SU-DHL-6 (cell line): ENCODE data around the gene GINS1.

Experiments
- H2AFZ ChIP-seq: fragments of 200-600 bp; sonication (generic); 2 replicates; pipeline ENCODE4 v1.6.1; 2014; ENCODE audit warnings: low read depth, mild to moderate bottlenecking, moderate library complexity, mixed read lengths, antibody characterized with exemption, low read length; ENCODE audit not compliant: severe bottlenecking
- H3F3A ChIP-seq: fragments of 200-600 bp; shearing (Covaris generic); 2 replicates; pipeline ENCODE4 v1.6.0; 2016; ENCODE audit warnings: antibody characterized with exemption, mild to moderate bottlenecking; ENCODE audit not compliant: insufficient read depth
- H3K27ac ChIP-seq: fragments of 200-600 bp; sonication (generic); 2 replicates; pipeline ENCODE4 v1.5.1; 2016; ENCODE audit warnings: low read depth, mild to moderate bottlenecking, low read length, moderate library complexity, mixed read lengths
- H3K27me3 ChIP-seq: fragments of 200-600 bp; sonication (generic), shearing (Covaris generic); 2 replicates; pipeline ENCODE4 v1.6.0; 2014; ENCODE audit warnings: mild to moderate bottlenecking, low read length
- H3K36me3 ChIP-seq: fragments of 200-600 bp; sonication (generic); 2 replicates; pipeline ENCODE4 v1.6.1; 2014; ENCODE audit warnings: mild to moderate bottlenecking, low read length, mixed read lengths
- H3K4me2 ChIP-seq: fragments of 300-600, 200-600 bp; shearing (Covaris generic), sonication (generic); 2 replicates; pipeline ENCODE4 v1.6.0; 2014; ENCODE audit warnings: low read length, low read depth, mild to moderate bottlenecking; ENCODE audit not compliant: poor library complexity, severe bottlenecking
- H3K4me3 ChIP-seq: fragments of 200-600 bp; sonication (generic); 2 replicates; pipeline ENCODE4 v1.5.1; 2014; ENCODE audit warnings: antibody characterized with exemption, low read length, mild to moderate bottlenecking, mixed read lengths; ENCODE audit not compliant: insufficient read depth, poor library complexity, severe bottlenecking
- H3K79me2 ChIP-seq: fragments of 200-600 bp; sonication (generic); 2 replicates; pipeline ENCODE4 v1.6.1; 2014; ENCODE audit warnings: mild to moderate bottlenecking, low read length, moderate library complexity; ENCODE audit not compliant: insufficient read depth
- H3K9ac ChIP-seq: fragments of 200-600 bp; sonication (generic); 2 replicates; pipeline ENCODE4 v1.7.0; 2014; ENCODE audit warnings: mild to moderate bottlenecking, low read length
- H3K9me2 ChIP-seq: fragments of 200-600 bp; sonication (generic); replicated peaks from 2 replicates; pipeline ENCODE4 v1.6.1; 2014; ENCODE audit warnings: low read length; ENCODE audit not compliant: insufficient read depth
- H3K9me3 ChIP-seq: fragments of 200-600 bp; sonication (generic); 2 replicates; pipeline ENCODE4 v1.6.1; 2014; ENCODE audit warnings: low read length, mixed read lengths; ENCODE audit not compliant: insufficient read depth
- H4K20me1 ChIP-seq: fragments of 200-600 bp; sonication (generic); 2 replicates; pipeline ENCODE4 v1.6.1; 2014; ENCODE audit warnings: low read depth, mild to moderate bottlenecking, antibody characterized with exemption, low read length, moderate library complexity, mixed read lengths
- EZH2phosphoT487 ChIP-seq: fragments of 200-600 bp; sonication (generic), shearing (Covaris generic); conservative IDR thresholded peaks from 2 replicates; pipeline ENCODE4 v1.6.1; 2018; ENCODE audit warnings: mild to moderate bottlenecking, antibody characterized with exemption, low read length, moderate library complexity, mixed read lengths
- TF ChIP-seq, protein P1 (sequence below): fragments of 200-600 bp; sonication (generic); IDR thresholded peaks from one replicate; pipeline ENCODE4 v1.5.1; 2017; ENCODE audit warnings: antibody characterized with exemption, mild to moderate bottlenecking, low read length, moderate library complexity; ENCODE audit not compliant: insufficient read depth, poor library complexity, severe bottlenecking

GINS1 gene

GRCh38 chr20:25454153-25454900 is 46.9 kb downstream of the GINS1 start:
- Histone ChIP-seq H4K20me1 (no peaks in the 10 kb centered on the region), H3K27ac (no peak overlapping the region), H3K4me2 (no peak overlapping the region), H3K36me3 (no peaks in the 10 kb centered on the region), H3K9me3 (no peaks in the 10 kb centered on the region), H3K9ac (no peak overlapping the region), H3K9me2 (no peaks in the 10 kb centered on the region), H3F3A (no peaks in the 10 kb centered on the region; the same call in 1 of the 2 replicates), H3K79me2 (no peaks in the 10 kb centered on the region), H3K27me3 (no peaks in the 10 kb centered on the region), H2AFZ (no peak overlapping the region), H3K4me3 (no peak overlapping the region)
- TF ChIP-seq EZH2phosphoT487: no peak
- TF ChIP-seq, protein P1, sequence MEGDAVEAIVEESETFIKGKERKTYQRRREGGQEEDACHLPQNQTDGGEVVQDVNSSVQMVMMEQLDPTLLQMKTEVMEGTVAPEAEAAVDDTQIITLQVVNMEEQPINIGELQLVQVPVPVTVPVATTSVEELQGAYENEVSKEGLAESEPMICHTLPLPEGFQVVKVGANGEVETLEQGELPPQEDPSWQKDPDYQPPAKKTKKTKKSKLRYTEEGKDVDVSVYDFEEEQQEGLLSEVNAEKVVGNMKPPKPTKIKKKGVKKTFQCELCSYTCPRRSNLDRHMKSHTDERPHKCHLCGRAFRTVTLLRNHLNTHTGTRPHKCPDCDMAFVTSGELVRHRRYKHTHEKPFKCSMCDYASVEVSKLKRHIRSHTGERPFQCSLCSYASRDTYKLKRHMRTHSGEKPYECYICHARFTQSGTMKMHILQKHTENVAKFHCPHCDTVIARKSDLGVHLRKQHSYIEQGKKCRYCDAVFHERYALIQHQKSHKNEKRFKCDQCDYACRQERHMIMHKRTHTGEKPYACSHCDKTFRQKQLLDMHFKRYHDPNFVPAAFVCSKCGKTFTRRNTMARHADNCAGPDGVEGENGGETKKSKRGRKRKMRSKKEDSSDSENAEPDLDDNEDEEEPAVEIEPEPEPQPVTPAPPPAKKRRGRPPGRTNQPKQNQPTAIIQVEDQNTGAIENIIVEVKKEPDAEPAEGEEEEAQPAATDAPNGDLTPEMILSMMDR: no peak

DNA sequence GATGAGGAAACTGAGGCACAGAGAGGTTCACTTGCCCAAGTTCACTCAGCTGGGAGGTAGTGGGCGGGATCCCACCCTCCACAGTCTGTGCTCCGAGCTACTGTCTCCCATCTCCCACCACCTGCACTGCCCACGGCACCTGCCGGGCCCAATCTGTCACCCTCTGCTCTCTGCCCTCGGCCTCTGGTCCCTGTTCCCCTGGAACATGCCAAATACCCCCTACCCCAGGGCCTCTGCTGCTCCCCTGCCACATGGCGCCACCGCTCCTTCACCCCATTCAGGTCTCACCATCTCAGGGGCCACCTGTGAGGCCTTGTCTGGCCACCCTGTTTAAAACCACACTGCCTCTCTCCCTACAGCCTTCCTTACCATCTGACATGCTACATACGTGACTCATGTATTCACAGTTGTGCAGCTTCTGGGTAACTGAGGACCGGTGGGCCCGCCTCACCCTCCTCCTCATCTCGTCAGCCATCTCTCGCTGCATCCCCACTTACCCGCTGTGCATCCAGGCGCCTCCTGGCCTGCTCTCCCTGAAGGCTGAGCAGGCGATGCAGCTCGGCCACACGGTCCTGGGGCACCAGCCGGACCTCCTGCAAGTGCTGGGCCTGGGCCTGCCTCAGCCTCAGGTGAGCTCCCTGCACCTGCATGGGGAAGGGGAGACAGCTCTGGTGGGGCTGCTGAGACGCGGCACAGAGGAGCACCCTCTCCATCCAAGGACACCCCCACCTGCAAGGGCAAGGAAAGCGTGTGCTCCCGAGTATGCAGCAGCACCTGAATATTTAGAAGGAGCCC is 50.6 kb downstream of the GINS1 start:
- no peaks in the 10 kb centered on the region for H3K36me3 ChIP-seq

DNA sequence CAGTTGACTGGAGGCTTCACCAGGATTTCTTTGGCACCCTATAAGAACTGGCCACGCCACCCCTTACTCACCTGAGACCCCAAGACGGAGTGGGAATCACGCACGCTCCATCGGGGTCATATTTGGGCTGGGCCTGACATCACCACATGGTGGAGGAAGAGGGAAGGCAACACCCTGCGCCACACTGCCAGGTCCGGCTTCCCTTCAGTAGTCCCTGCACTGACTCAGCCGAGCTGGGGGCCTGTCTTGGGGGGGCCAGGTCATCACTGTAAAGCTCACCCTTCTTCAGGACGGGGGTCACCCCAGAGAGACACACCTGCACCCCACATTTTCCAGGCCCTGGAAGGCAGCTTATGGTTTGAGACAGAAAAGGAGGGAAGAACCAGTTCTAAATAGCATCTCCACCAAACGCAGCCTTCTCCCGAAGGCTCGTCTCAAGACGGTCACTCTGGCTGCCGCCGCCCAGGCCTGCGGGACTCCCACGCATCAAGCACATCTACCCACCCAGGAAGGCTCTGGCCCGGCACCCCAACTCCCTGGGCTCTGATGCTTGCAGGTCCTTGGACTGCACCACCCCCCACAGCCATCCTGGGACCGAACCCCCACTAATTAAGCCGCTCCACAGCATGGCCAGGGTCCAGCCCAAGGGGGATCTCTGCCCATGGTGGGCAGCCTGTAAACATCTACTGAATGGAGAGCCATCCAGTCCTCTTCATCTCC is 51.8 kb downstream of the GINS1 start:
- TF ChIP-seq, protein P1: no peak
- no peak for TF ChIP-seq EZH2phosphoT487
- Histone ChIP-seq H3K79me2 (no peaks in the 10 kb centered on the region), H3K36me3 (no peaks in the 10 kb centered on the region), H3K9me3 (no peaks in the 10 kb centered on the region), H3K27ac (no peak overlapping the region), H3K9me2 (no peaks in the 10 kb centered on the region), H3F3A (no peaks in the 10 kb centered on the region), H2AFZ (no peak overlapping the region), H4K20me1 (no peaks in the 10 kb centered on the region), H3K9ac (no peak overlapping the region), H3K27me3 (no peaks in the 10 kb centered on the region), H3K4me2 (no peak overlapping the region), H3K4me3 (no peak overlapping the region)

More for the DNA sequence above, 50.6 kb downstream of the GINS1 start:
- Histone ChIP-seq H3K9ac (no peak overlapping the region), H3K4me2 (no peak overlapping the region), H4K20me1 (no peaks in the 10 kb centered on the region), H3K27me3 (no peaks in the 10 kb centered on the region), H3K27ac (no peak overlapping the region), H3K4me3 (no peak overlapping the region), H3K79me2 (no peaks in the 10 kb centered on the region), H3K9me3 (no peaks in the 10 kb centered on the region), H2AFZ (no peak overlapping the region), H3K9me2 (no peaks in the 10 kb centered on the region), H3F3A (no peaks in the 10 kb centered on the region)
- no peak for TF ChIP-seq EZH2phosphoT487
- TF ChIP-seq, protein P1: no peak
